T-cell (primary cell): Measurements from ENCODE around the gene GAS5. TPM values are rescaled to one million over a fixed set of nuclear protein-coding genes. Genes with fewer than 3 reads are reported as not detected.

Source experiments
- ATAC-seq, 4 experiments: fragments of 200-7000 bp in 3 of 4; fragments of 150-1000 bp in 1 of 4; cut with Tn5 transposase; replicated peaks in 1 of 4; 1 replicate in 3 of 4; 2 replicates in 1 of 4; pipeline ENCODE4 v1.10.0; 2021; ENCODE audit warnings: moderate library complexity in 3 of 4, mild to moderate bottlenecking in 2 of 4, moderate number of reproducible peaks in 1 of 4
- CTCF ChIA-PET, 2 donors: fragments of 300-600 bp; sonication (Branson Sonifier 250); formaldehyde crosslinking; loops; one replicate each; lab custom pipeline; 2022; ENCODE audit warnings: antibody characterized with exemption in 2 of 2; lab: Charles Lee
- POLR2A ChIA-PET, 2 donors: fragments of 300-600 bp; sonication (Branson Sonifier 250); formaldehyde crosslinking; loops; one replicate each; lab custom pipeline; 2022; ENCODE audit warnings: antibody characterized with exemption in 2 of 2; lab: Charles Lee
- DNase-seq, 35 experiments: peaks; one replicate each; pipeline versions ENCODE4 v3.0.0 to v3.0.0-alpha.2; 2013 to 2023
- H3K27ac ChIP-seq: one replicate; pipeline ENCODE4 v1.5.1; 2013; ENCODE audit warnings: low read length
- H3K27me3 ChIP-seq, 2 experiments: replicated peaks in 1 of 2; 1 replicate in 1 of 2; 2 replicates in 1 of 2; pipeline versions ENCODE4 v1.6.1 to v1.7.0; 2013; ENCODE audit warnings: low read length in 1 of 2, mixed read lengths in 1 of 2; ENCODE audit not compliant: control insufficient read depth in 2 of 2, insufficient read depth in 2 of 2; ENCODE audit errors: extremely low read depth in 1 of 2
- H3K36me3 ChIP-seq, 2 donors: 1 replicate in 1 of 2; 2 replicates in 1 of 2; pipeline versions ENCODE4 v1.6.1 to v1.7.0; 2013; ENCODE audit warnings: low read length in 1 of 2; ENCODE audit not compliant: control insufficient read depth in 2 of 2, insufficient read depth in 1 of 2; ENCODE audit errors: extremely low read depth in 1 of 2
- H3K4me1 ChIP-seq, 2 experiments: 1 replicate in 1 of 2; 2 replicates in 1 of 2; pipeline versions ENCODE4 v1.6.1 to v1.7.0; 2013; ENCODE audit warnings: low read length in 2 of 2, mixed read lengths in 1 of 2; ENCODE audit not compliant: insufficient read depth in 2 of 2, control insufficient read depth in 1 of 2; ENCODE audit errors: extremely low read depth in 1 of 2
- H3K4me3 ChIP-seq, 2 donors: 1 replicate in 1 of 2; 2 replicates in 1 of 2; pipeline versions ENCODE4 v1.5.1 to v1.7.0; 2013; ENCODE audit warnings: mild to moderate bottlenecking in 2 of 2, low read length in 1 of 2, moderate library complexity in 1 of 2; ENCODE audit not compliant: control insufficient read depth in 1 of 2; ENCODE audit errors: extremely low read depth in 1 of 2
- H3K9me3 ChIP-seq: 2 replicates; pipeline ENCODE4 v1.7.0; 2013
- H3K27ac Mint-ChIP-seq, 2 donors: one replicate each; pipeline ENCODE4 v1.8.0; 2020 to 2021; ENCODE audit warnings: mild to moderate bottlenecking in 2 of 2, mixed read lengths in 2 of 2
- H3K27me3 Mint-ChIP-seq, 2 donors: one replicate each; pipeline ENCODE4 v1.8.0; 2021 to 2022; ENCODE audit warnings: mixed read lengths in 2 of 2
- H3K36me3 Mint-ChIP-seq: one replicate; pipeline ENCODE4 v1.8.0; 2021; ENCODE audit warnings: mixed read lengths
- H3K4me1 Mint-ChIP-seq, 3 donors: one replicate each; pipeline ENCODE4 v1.8.0; 2020 to 2022; ENCODE audit warnings: mixed read lengths in 3 of 3, mild to moderate bottlenecking in 1 of 3
- H3K4me3 Mint-ChIP-seq, 3 donors: one replicate each; pipeline ENCODE4 v1.8.0; 2020 to 2022; ENCODE audit warnings: mild to moderate bottlenecking in 3 of 3, mixed read lengths in 3 of 3, moderate library complexity in 3 of 3
- H3K9me3 Mint-ChIP-seq, 3 donors: one replicate each; pipeline ENCODE4 v1.8.0; 2020 to 2022; ENCODE audit warnings: mixed read lengths in 3 of 3
- WGBS: methylation state at CpG from one replicate; pipeline ENCODE4 v1.1.5; 2013; ENCODE audit warnings: missing lambda C conversion rate; ENCODE audit not compliant: insufficient coverage; 5-methylcytosine and 5-hydroxymethylcytosine counted together
- total RNA-seq, 35 experiments: library from RNA in 6 of 35; stranded (reverse) in 6 of 35; fragments of 120-200 nt in 1 of 35; gene quantifications; one replicate each; pipeline versions ENCODE4 v1.2.1 to v1.2.4 and lab custom pipeline; 2013 to 2026

Gene GAS5
- total RNA-seq (100 to 1,000 TPM; 638 to 881 (median 772) TPM), total RNA-seq (lab: John Stamatoyannopoulos, UW) (260 to 561 (median 409) reads per million in 29 experiments)
- 796 TPM for total RNA-seq (2013)

GRCh38 chr1:173867753-173868265 lies at the start of gene GAS5:
Gene GAS5, minus strand, starts transcription at chr1:173867989.
- Histone ChIP-seq H3K9me3 (no peaks in the 10 kb centered on the region), H3K27ac (peak within 1 kb of the TSS; percentile 93), H3K27me3 (no peaks in the 10 kb centered on the region), H3K36me3 (peaks cover 16 to 46% of the 10 kb centered on the region in 2 donors), H3K4me1 (peaks cover 24 to 48% of the 10 kb centered on the region in 2 experiments), H3K4me3 (peak within 1 kb of the TSS; percentile 83 to 94)
- Mint-ChIP-seq H3K9me3 (no peaks in the 10 kb centered on the region), H3K27ac (peak within 1 kb of the TSS; percentile 97 to 98), H3K4me3 (peak within 1 kb of the TSS; percentile 92 to 96 (median 95)), H3K27me3 (no peaks in the 10 kb centered on the region), H3K36me3 (peaks cover 39% of the 10 kb centered on the region), H3K4me1 (peaks cover 74 to 83% (median 77%) of the 10 kb centered on the region in 3 donors)
- WGBS: 0% methylated on average over 6 of the region's 30 CpGs
- ChIA-PET POLR2A (interaction anchor here in 1 of 2 donors (0.5 to 1.9 kb wide), 9 partner anchors 43 to 1829 kb away, joined by 3 to 10 read pairs (median 5); partner anchors contain the start of genes CENPL, DARS2, KLHL20 and SUCO), CTCF (interaction anchor here (1.0 kb wide), 2 partner anchors 44 to 438 kb away, joined by 3 to 4 read pairs; partner anchors contain the start of gene DARS2 (in 1 of the 2))
- ATAC-seq (peak; percentile 82 to 83 (median 83)), DNase-seq (peak; percentile 96 to 100 (median 98))

- Mint-ChIP-seq H3K4me3 (no peak within 1 kb of the TSS), H3K9me3 (no peaks in the 10 kb centered on the region), H3K27me3 (no peaks in the 10 kb centered on the region), H3K27ac (no peak within 1 kb of the TSS), H3K36me3 (no peaks in the 10 kb centered on the region), H3K4me1 (no peaks in the 10 kb centered on the region)
- H3K4me1 ChIP-seq: no peaks in the 10 kb centered on the region
- no peaks in the 10 kb centered on the region for H3K9me3 ChIP-seq
- DNase-seq (no peak), ATAC-seq (no peak)
- no CpG with 5 or more reads among the region's 3 CpGs for WGBS
- no peaks in the 10 kb centered on the region for H3K36me3 ChIP-seq
- H3K27me3 ChIP-seq: no peaks in the 10 kb centered on the region
- H3K27ac ChIP-seq: no peak within 1 kb of the TSS
- ChIA-PET CTCF (interaction anchor here in 1 of 2 donors (0.7 kb wide), 1 partner anchor 29 kb away, joined by 3 read pairs; no protein-coding TSS in a partner anchor), POLR2A (no interaction called here)
- H3K4me3 ChIP-seq: no peak within 1 kb of the TSS
These were observed 49.4 kb upstream of the GAS5 start, which contains the start of gene SERPINC1 for GRCh38 chr1:173917149-173917548. Gene SERPINC1, minus strand, starts transcription at chr1:173917327. Its CDS starts 68 bp downstream, at chr1:173917259.

- no peaks in the 10 kb centered on the region for H3K27me3 ChIP-seq
- H3K36me3 Mint-ChIP-seq: no peaks in the 10 kb centered on the region
- no peak overlapping the region for H3K4me3 Mint-ChIP-seq
- H3K4me3 ChIP-seq: no peak overlapping the region
- no peaks in the 10 kb centered on the region for H3K4me1 Mint-ChIP-seq
- ChIA-PET CTCF (interaction anchor here in 1 of 2 donors (0.7 kb wide), 1 partner anchor 29 kb away, joined by 3 read pairs; no protein-coding TSS in a partner anchor), POLR2A (no interaction called here)
- DNase-seq (no peak), ATAC-seq (no peak)
- no peaks in the 10 kb centered on the region for H3K9me3 Mint-ChIP-seq
- H3K27ac ChIP-seq: no peak overlapping the region
- WGBS: 74% methylated on average over 2 of the region's 4 CpGs
- H3K27ac Mint-ChIP-seq: no peak overlapping the region
- H3K27me3 Mint-ChIP-seq: no peaks in the 10 kb centered on the region
- no peaks in the 10 kb centered on the region for H3K4me1 ChIP-seq
- no peaks in the 10 kb centered on the region for H3K9me3 ChIP-seq
- no peaks in the 10 kb centered on the region for H3K36me3 ChIP-seq
These were observed 48.9 kb upstream of the GAS5 start for GRCh38 chr1:173916667-173917066.

GRCh38 chr1:173915596-173915995 lies 47.8 kb upstream of the GAS5 start:
- Mint-ChIP-seq H3K36me3 (no peaks in the 10 kb centered on the region), H3K9me3 (no peaks in the 10 kb centered on the region), H3K27me3 (no peaks in the 10 kb centered on the region), H3K4me1 (no peaks in the 10 kb centered on the region), H3K4me3 (no peak overlapping the region), H3K27ac (no peak overlapping the region)
- DNase-seq (no peak), ATAC-seq (no peak)
- ChIA-PET POLR2A (no interaction called here), CTCF (no interaction called here)
- WGBS: 86% methylated on average over 1 of the region's 2 CpGs
- Histone ChIP-seq H3K27me3 (no peaks in the 10 kb centered on the region), H3K4me1 (no peaks in the 10 kb centered on the region), H3K27ac (no peak overlapping the region), H3K36me3 (no peaks in the 10 kb centered on the region), H3K4me3 (no peak overlapping the region), H3K9me3 (no peaks in the 10 kb centered on the region)

- no peak overlapping the region for H3K27ac Mint-ChIP-seq
- no peaks in the 10 kb centered on the region for H3K9me3 ChIP-seq
- ChIA-PET CTCF (interaction anchor here in 1 of 2 donors (0.7 kb wide), 1 partner anchor 60 kb away, joined by 3 read pairs; no protein-coding TSS in a partner anchor), POLR2A (interaction anchor here (0.6 to 0.7 kb wide), 2 partner anchors 35 to 585 kb away, joined by 3 read pairs; no protein-coding TSS in a partner anchor)
- H3K27me3 Mint-ChIP-seq: no peaks in the 10 kb centered on the region
- no peaks in the 10 kb centered on the region for H3K9me3 Mint-ChIP-seq
- H3K36me3 ChIP-seq: no peaks in the 10 kb centered on the region
- H3K4me3 ChIP-seq: no peak overlapping the region
- H3K4me1 ChIP-seq: no peaks in the 10 kb centered on the region
- H3K4me1 Mint-ChIP-seq: no peaks in the 10 kb centered on the region
- WGBS: 89% methylated on average over 12 of the region's 13 CpGs
- peaks cover 6% of the 10 kb centered on the region for H3K36me3 Mint-ChIP-seq
- DNase-seq (peak in 16 of 35 experiments; percentile 1 to 43 (median 9)), ATAC-seq (no peak)
- H3K27ac ChIP-seq: no peak overlapping the region
- H3K4me3 Mint-ChIP-seq: no peak overlapping the region
- H3K27me3 ChIP-seq: no peaks in the 10 kb centered on the region
These were observed 46.6 kb upstream of the GAS5 start for GRCh38 chr1:173914366-173914871.

- no peak overlapping the region for H3K27ac Mint-ChIP-seq
- H3K27me3 Mint-ChIP-seq: no peaks in the 10 kb centered on the region
- peaks cover 11% of the 10 kb centered on the region for H3K36me3 Mint-ChIP-seq
- H3K27ac ChIP-seq: no peak overlapping the region
- ChIA-PET POLR2A (no interaction called here), CTCF (no interaction called here)
- H3K9me3 ChIP-seq: no peaks in the 10 kb centered on the region
- ATAC-seq (no peak), DNase-seq (no peak)
- WGBS: 87% methylated on average over 3 of the region's 3 CpGs
- H3K9me3 Mint-ChIP-seq: peaks cover 0 to 3% (median 0%) of the 10 kb centered on the region in 3 donors
- no peaks in the 10 kb centered on the region for H3K27me3 ChIP-seq
- no peaks in the 10 kb centered on the region for H3K4me1 Mint-ChIP-seq
- no peak overlapping the region for H3K4me3 Mint-ChIP-seq
- H3K4me1 ChIP-seq: no peaks in the 10 kb centered on the region
- no peaks in the 10 kb centered on the region for H3K36me3 ChIP-seq
- H3K4me3 ChIP-seq: no peak overlapping the region
These were observed 45.3 kb upstream of the GAS5 start for GRCh38 chr1:173913111-173913510.
